OCI-LY7 (cell line): ENCODE measurements around the gene ZEB1. TPM values are rescaled to one million over a fixed set of nuclear protein-coding genes. Genes with fewer than 3 reads are reported as not detected.

Experiments used
- BruUV-seq: library from RNA; stranded (reverse); fragments of 400-500 nt; replicated peaks from 2 replicates; lab custom pipeline; 2021; lab: Mats Ljungman, UMichigan
- CTCF ChIA-PET: fragments of 300-600 bp; sonication (Branson Sonifier 250); formaldehyde crosslinking; loops from one replicate; lab custom pipeline; 2022; ENCODE audit warnings: antibody characterized with exemption; ENCODE audit not compliant: unreplicated experiment; lab: Charles Lee
- POLR2A ChIA-PET: fragments of 300-600 bp; sonication (Branson Sonifier 250); formaldehyde crosslinking; loops from one replicate; lab custom pipeline; 2022; ENCODE audit warnings: antibody characterized with exemption; lab: Charles Lee
- DNase-seq: peaks from one replicate; pipeline ENCODE4 v3.0.0-alpha.2; 2015; ENCODE audit warnings: low spot score
- H2AFZ ChIP-seq: fragments of 200-600 bp; sonication (generic), shearing (Covaris generic); 2 replicates; pipeline ENCODE4 v1.6.1; 2014; ENCODE audit warnings: mild to moderate bottlenecking, antibody characterized with exemption, low read length, moderate library complexity
- H3K27ac ChIP-seq: fragments of 200-600 bp; sonication (generic); 2 replicates; pipeline ENCODE4 v1.5.1; 2014; ENCODE audit warnings: mixed run types, low read depth, mild to moderate bottlenecking, moderate library complexity, low read length, inconsistent platforms; ENCODE audit not compliant: poor library complexity, severe bottlenecking
- H3K36me3 ChIP-seq: fragments of 200-600 bp; sonication (generic); 2 replicates; pipeline ENCODE4 v1.6.1; 2014; ENCODE audit warnings: mild to moderate bottlenecking, antibody characterized with exemption, low read length, moderate library complexity, mixed read lengths; ENCODE audit not compliant: insufficient read depth
- H3K4me1 ChIP-seq: fragments of 200-600 bp; sonication (generic); 2 replicates; pipeline ENCODE4 v1.5.1; 2014; ENCODE audit warnings: mild to moderate bottlenecking, low read length; ENCODE audit not compliant: insufficient read depth, poor library complexity, severe bottlenecking
- H3K4me2 ChIP-seq: fragments of 200-600 bp; sonication (generic); 2 replicates; pipeline ENCODE4 v1.6.1; 2014; ENCODE audit warnings: mild to moderate bottlenecking, low read length
- H3K4me3 ChIP-seq: fragments of 200-600 bp; sonication (generic); 2 replicates; pipeline ENCODE4 v1.5.1; 2014; ENCODE audit warnings: mild to moderate bottlenecking, low read depth, low read length; ENCODE audit not compliant: poor library complexity, severe bottlenecking
- H3K79me2 ChIP-seq: fragments of 200-600 bp; sonication (generic); 2 replicates; pipeline ENCODE4 v1.6.1; 2016; ENCODE audit warnings: low read depth, mild to moderate bottlenecking, low read length, moderate library complexity, mixed read lengths; ENCODE audit not compliant: insufficient read depth
- H3K9me2 ChIP-seq: fragments of 200-600 bp; sonication (generic); 2 replicates; pipeline ENCODE4 v1.6.1; 2016; ENCODE audit warnings: mild to moderate bottlenecking, low read length, mixed read lengths; ENCODE audit not compliant: insufficient read depth
- H3K9me3 ChIP-seq: fragments of 200-600 bp; sonication (generic); 2 replicates; pipeline ENCODE4 v1.6.1; 2014; ENCODE audit warnings: mild to moderate bottlenecking, mixed run types, low read length, mixed read lengths
- H4K20me1 ChIP-seq: fragments of 200-600 bp; sonication (generic); 2 replicates; pipeline ENCODE4 v1.6.1; 2014; ENCODE audit warnings: mild to moderate bottlenecking, antibody characterized with exemption, low read length, moderate library complexity, mixed read lengths; ENCODE audit not compliant: insufficient read depth
- EZH2phosphoT487 ChIP-seq: fragments of 200-600 bp; sonication (generic); IDR thresholded peaks from 2 replicates; pipeline ENCODE4 v1.6.1; 2018; ENCODE audit warnings: low read depth, borderline replicate concordance, mild to moderate bottlenecking, mixed run types, antibody characterized with exemption, low read length, moderate library complexity, mixed read lengths
- intact Hi-C: fragments of 100-400 bp; cut with micrococcal nuclease; formaldehyde crosslinking; loops from one replicate; pipeline ENCODE4 v1.10.0; 2022; ENCODE audit not compliant: unreplicated experiment
- total RNA-seq, 2 experiments: library from RNA; depleted of rRNA in 1 of 2; stranded (reverse); fragments of >200 nt in 1 of 2; shearing (Covaris generic) in 1 of 2; gene quantifications; 2 replicates each; pipeline ENCODE4 v1.2.3, GENCODE V29; 2014 to 2022
- TF ChIP-seq, protein P1 (sequence below): fragments of 200-600 bp; sonication (generic); conservative IDR thresholded peaks from 2 replicates; pipeline ENCODE4 v1.5.1; 2014; ENCODE audit warnings: mild to moderate bottlenecking, antibody characterized with exemption, low read length, moderate library complexity, mixed read lengths

The ZEB1 gene
- total RNA-seq, 2 experiments from 2014 or later = 33.2 to 41.9 TPM

DNA sequence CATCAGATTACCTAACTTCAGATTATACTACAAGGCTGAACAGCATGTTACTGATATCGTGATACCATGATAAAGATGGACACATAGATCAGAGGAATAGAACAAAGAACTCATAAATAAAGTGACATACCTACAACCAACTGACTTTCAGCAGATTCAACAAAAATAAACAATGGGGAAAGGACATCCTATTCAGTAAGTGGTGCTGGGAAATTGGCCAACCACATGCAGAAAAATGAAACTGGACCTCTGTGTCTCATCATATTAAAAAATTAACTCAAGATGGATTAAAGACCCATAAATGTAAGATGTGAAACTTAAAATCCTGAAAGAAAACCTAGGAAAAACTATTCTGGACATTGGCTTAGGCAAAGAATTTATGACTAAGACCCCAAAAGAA, 158.6 kb downstream of the ZEB1 start:
- ChIA-PET POLR2A (no interaction called here), CTCF (no interaction called here)
- H3K27ac ChIP-seq = no peak overlapping the region
- H3K79me2 ChIP-seq = no peaks in the 10 kb centered on the region
- H3K9me2 ChIP-seq = no peaks in the 10 kb centered on the region
- no peaks in the 10 kb centered on the region for H3K9me3 ChIP-seq
- no peaks in the 10 kb centered on the region for H3K4me1 ChIP-seq
- H2AFZ ChIP-seq = no peak overlapping the region
- H3K4me3 ChIP-seq = no peak overlapping the region
- no peak for DNase-seq
- no TSS peak for BruUV-seq
- no peak overlapping the region for H3K4me2 ChIP-seq
- no peaks in the 10 kb centered on the region; the same call in 1 of the 2 replicates for H3K36me3 ChIP-seq
- TF ChIP-seq EZH2phosphoT487 = no peak
- TF ChIP-seq, protein P1, sequence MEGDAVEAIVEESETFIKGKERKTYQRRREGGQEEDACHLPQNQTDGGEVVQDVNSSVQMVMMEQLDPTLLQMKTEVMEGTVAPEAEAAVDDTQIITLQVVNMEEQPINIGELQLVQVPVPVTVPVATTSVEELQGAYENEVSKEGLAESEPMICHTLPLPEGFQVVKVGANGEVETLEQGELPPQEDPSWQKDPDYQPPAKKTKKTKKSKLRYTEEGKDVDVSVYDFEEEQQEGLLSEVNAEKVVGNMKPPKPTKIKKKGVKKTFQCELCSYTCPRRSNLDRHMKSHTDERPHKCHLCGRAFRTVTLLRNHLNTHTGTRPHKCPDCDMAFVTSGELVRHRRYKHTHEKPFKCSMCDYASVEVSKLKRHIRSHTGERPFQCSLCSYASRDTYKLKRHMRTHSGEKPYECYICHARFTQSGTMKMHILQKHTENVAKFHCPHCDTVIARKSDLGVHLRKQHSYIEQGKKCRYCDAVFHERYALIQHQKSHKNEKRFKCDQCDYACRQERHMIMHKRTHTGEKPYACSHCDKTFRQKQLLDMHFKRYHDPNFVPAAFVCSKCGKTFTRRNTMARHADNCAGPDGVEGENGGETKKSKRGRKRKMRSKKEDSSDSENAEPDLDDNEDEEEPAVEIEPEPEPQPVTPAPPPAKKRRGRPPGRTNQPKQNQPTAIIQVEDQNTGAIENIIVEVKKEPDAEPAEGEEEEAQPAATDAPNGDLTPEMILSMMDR = no peak
- no peaks in the 10 kb centered on the region for H4K20me1 ChIP-seq
- intact Hi-C loops = no loop called here

DNA sequence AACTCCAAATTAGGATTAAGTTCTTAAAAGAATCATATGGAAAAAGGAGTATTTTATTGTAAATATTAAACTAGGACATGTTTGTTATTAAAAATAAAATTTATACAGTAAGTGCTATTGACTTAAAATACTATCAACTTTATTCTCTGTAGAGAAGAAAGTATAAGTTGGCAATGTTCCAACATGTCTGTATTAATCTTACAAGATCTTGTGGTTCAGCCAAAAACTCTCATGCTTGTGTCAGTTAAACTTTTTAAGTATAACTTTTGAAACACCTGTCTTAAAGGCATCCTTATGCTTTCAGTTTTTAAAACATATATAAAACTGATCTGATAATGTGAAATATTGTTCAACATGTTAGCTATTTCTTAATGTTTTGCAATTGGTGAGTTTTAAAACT, 160.7 kb downstream of the ZEB1 start:
- H4K20me1 ChIP-seq = no peaks in the 10 kb centered on the region
- POLR2A ChIA-PET = interaction anchor here (1.1 kb wide), 1 partner anchor 21 kb away, joined by 3 read pairs; no protein-coding TSS in a partner anchor
- no peak overlapping the region for H2AFZ ChIP-seq
- H3K36me3 ChIP-seq = no peaks in the 10 kb centered on the region; the same call in 1 of the 2 replicates
- TF ChIP-seq, protein P1 = no peak
- TF ChIP-seq EZH2phosphoT487 = no peak
- intact Hi-C loops = no loop called here
- no peak overlapping the region for H3K4me3 ChIP-seq
- BruUV-seq = no TSS peak
- H3K9me3 ChIP-seq = no peaks in the 10 kb centered on the region
- no peak overlapping the region for H3K27ac ChIP-seq
- CTCF ChIA-PET = no interaction called here
- H3K79me2 ChIP-seq = no peaks in the 10 kb centered on the region
- DNase-seq = no peak
- no peak overlapping the region for H3K4me2 ChIP-seq
- no peaks in the 10 kb centered on the region for H3K9me2 ChIP-seq
- no peaks in the 10 kb centered on the region for H3K4me1 ChIP-seq

DNA sequence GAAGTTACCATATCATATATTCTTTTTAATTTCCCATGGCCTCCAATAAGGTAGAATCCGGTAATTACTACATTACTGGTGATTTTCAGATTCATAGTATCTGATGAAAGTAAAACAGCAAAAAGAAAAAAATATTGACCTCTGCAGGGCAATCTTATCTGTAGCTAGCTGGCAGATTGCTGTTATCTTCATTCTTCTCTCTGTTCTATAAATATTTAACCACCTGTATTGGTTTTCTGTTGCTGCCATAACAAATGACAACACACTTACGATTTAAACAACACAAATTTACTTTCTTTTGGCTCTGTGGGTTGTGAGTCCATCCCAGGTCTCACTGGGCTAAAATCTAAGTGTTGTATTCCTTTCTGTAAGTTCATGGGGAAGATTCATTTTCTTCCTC, 164.5 kb downstream of the ZEB1 start:
- H3K79me2 ChIP-seq = no peaks in the 10 kb centered on the region
- no TSS peak for BruUV-seq
- H2AFZ ChIP-seq = no peak overlapping the region
- ChIA-PET CTCF (no interaction called here), POLR2A (interaction anchor here (1.0 kb wide), 1 partner anchor 8 kb away, joined by 5 read pairs; no protein-coding TSS in a partner anchor)
- no peaks in the 10 kb centered on the region for H3K36me3 ChIP-seq
- H3K4me3 ChIP-seq = no peak overlapping the region
- H3K27ac ChIP-seq = no peak overlapping the region
- TF ChIP-seq EZH2phosphoT487 = no peak
- TF ChIP-seq, protein P1 = no peak
- no peaks in the 10 kb centered on the region for H4K20me1 ChIP-seq
- intact Hi-C loops = no loop called here
- H3K4me1 ChIP-seq = no peaks in the 10 kb centered on the region
- peaks cover 4% of the 10 kb centered on the region; the same call in 1 of the 2 replicates for H3K9me3 ChIP-seq
- no peak for DNase-seq
- no peak overlapping the region for H3K4me2 ChIP-seq
- H3K9me2 ChIP-seq = no peaks in the 10 kb centered on the region
